Measurements from ENCODE around the gene RAP1GAP.
A peak's percentile ranks its signal among the peaks of the same experiment; 100 is the strongest.

RAP1GAP gene

DNA sequence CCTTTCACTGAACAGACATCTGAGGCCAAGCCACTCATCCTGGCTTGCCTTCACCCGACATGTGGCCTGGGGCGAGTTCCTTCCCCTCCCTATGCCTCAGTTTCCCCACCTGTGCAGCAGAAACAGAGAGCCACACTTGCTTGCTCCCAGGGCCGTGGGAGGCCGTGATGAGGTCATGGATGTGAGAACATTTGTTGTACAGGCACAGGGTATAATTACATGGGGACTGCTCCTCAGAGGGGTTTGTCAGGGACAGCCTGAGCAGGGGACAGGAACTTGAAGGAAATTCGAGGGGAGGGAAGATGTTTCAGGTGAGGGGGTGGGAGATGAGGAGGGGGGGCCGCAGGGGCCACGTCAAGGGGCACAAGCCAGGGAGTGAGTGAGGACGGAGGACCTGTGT is 103.9 kb downstream of the RAP1GAP start:
- H3K4me3 Mint-ChIP-seq, result no peak overlapping the region
- DNase-seq, result no peak
- peaks cover 9% of the 10 kb centered on the region for H3K27me3 Mint-ChIP-seq (ENCODE audit: low read depth, poor library complexity)
- no peaks in the 10 kb centered on the region for H3K9me3 Mint-ChIP-seq
- peaks cover 61% of the 10 kb centered on the region for H3K4me1 Mint-ChIP-seq
- H3K27ac Mint-ChIP-seq, result peak overlapping the region; percentile 80
- H3K36me3 Mint-ChIP-seq (ENCODE audit: low read depth), result no peaks in the 10 kb centered on the region
- TF ChIP-seq, protein P1, sequence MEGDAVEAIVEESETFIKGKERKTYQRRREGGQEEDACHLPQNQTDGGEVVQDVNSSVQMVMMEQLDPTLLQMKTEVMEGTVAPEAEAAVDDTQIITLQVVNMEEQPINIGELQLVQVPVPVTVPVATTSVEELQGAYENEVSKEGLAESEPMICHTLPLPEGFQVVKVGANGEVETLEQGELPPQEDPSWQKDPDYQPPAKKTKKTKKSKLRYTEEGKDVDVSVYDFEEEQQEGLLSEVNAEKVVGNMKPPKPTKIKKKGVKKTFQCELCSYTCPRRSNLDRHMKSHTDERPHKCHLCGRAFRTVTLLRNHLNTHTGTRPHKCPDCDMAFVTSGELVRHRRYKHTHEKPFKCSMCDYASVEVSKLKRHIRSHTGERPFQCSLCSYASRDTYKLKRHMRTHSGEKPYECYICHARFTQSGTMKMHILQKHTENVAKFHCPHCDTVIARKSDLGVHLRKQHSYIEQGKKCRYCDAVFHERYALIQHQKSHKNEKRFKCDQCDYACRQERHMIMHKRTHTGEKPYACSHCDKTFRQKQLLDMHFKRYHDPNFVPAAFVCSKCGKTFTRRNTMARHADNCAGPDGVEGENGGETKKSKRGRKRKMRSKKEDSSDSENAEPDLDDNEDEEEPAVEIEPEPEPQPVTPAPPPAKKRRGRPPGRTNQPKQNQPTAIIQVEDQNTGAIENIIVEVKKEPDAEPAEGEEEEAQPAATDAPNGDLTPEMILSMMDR (IDR thresholded peaks at IDR 0.05), result no peak

DNA sequence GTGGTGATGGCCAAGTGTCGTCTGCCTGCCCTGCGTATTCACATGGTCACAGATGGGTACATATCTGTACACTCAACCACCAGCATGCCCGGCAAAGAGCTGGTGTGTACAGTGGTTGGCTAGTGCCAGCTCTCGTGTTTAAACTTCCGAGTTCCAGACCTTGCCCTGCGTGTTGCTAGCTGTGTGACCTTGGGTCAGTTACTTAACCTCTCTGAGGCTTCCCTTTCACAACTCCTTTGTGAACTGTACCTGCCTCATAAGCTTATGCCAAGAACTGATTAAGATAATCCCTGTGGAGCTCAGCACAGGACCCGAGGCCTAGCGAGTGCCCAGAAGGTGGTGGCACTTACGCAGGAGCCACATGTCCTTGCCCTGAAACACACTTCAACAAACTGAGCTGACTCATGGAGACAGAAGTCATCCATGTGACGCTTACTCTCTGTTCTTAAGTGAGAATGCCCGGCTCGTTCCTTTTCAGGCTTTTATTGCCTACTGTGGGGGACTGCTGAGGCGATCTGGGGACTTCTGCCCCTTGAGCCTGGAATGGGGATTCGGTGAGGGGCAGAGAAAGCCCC is 104.5 kb downstream of the RAP1GAP start:
- no peaks in the 10 kb centered on the region for H3K9me3 Mint-ChIP-seq
- H3K27ac Mint-ChIP-seq, result no peak overlapping the region
- no peak overlapping the region for H3K4me3 Mint-ChIP-seq
- no peak for DNase-seq
- no peaks in the 10 kb centered on the region for H3K36me3 Mint-ChIP-seq (ENCODE audit: low read depth)
- H3K27me3 Mint-ChIP-seq (ENCODE audit: low read depth, poor library complexity), result peaks cover 9% of the 10 kb centered on the region
- TF ChIP-seq, protein P1 (IDR thresholded peaks at IDR 0.05), result no peak
- peaks cover 61% of the 10 kb centered on the region for H3K4me1 Mint-ChIP-seq

DNA sequence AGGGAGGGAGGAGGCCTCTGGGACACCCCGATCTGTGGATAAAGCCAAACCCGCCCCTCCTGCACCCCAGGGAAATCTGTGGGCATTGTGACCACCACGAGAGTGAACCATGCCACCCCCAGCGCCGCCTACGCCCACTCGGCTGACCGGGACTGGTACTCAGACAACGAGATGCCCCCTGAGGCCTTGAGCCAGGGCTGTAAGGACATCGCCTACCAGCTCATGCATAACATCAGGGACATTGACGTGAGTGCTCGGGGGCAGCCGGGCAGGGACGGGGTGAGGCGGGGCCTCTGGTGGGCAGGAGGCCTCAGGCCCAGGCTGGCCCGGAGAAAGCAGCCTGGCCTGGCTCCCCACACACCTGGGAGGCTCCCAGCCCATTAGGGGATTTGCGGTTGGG is 105.2 kb downstream of the RAP1GAP start:
- H3K36me3 Mint-ChIP-seq (ENCODE audit: low read depth), result no peaks in the 10 kb centered on the region
- no peaks in the 10 kb centered on the region for H3K9me3 Mint-ChIP-seq
- peaks cover 9% of the 10 kb centered on the region for H3K27me3 Mint-ChIP-seq (ENCODE audit: low read depth, poor library complexity)
- H3K27ac Mint-ChIP-seq, result no peak overlapping the region
- H3K4me3 Mint-ChIP-seq, result no peak overlapping the region
- DNase-seq, result no peak
- TF ChIP-seq, protein P1 (IDR thresholded peaks at IDR 0.05), result no peak
- peaks cover 61% of the 10 kb centered on the region for H3K4me1 Mint-ChIP-seq

DNA sequence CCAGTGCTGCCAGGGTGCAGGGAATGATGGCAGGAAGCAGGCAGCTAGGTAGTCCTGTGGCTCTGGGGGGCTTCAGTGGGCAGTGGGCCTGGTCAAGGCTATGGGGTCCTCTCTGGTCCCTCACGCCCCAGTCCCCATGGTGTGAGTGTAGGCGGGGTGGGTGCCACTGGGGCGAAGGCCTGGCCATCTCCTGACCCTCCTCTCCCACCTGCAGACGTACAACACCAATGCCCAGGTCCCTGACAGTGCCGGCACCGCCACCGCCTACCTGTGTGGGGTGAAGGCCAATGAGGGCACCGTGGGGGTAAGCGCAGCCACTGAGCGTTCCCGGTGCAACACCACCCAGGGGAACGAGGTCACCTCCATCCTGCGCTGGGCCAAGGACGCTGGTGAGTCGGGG is 106.3 kb downstream of the RAP1GAP start:
- H3K4me1 Mint-ChIP-seq, result peaks cover 56% of the 10 kb centered on the region
- H3K27me3 Mint-ChIP-seq (ENCODE audit: low read depth, poor library complexity), result peaks cover 9% of the 10 kb centered on the region
- no peak overlapping the region for H3K27ac Mint-ChIP-seq
- no peak for DNase-seq
- no peaks in the 10 kb centered on the region for H3K36me3 Mint-ChIP-seq (ENCODE audit: low read depth)
- H3K4me3 Mint-ChIP-seq, result no peak overlapping the region
- H3K9me3 Mint-ChIP-seq, result no peaks in the 10 kb centered on the region
- TF ChIP-seq, protein P1 (IDR thresholded peaks at IDR 0.05), result no peak

DNA sequence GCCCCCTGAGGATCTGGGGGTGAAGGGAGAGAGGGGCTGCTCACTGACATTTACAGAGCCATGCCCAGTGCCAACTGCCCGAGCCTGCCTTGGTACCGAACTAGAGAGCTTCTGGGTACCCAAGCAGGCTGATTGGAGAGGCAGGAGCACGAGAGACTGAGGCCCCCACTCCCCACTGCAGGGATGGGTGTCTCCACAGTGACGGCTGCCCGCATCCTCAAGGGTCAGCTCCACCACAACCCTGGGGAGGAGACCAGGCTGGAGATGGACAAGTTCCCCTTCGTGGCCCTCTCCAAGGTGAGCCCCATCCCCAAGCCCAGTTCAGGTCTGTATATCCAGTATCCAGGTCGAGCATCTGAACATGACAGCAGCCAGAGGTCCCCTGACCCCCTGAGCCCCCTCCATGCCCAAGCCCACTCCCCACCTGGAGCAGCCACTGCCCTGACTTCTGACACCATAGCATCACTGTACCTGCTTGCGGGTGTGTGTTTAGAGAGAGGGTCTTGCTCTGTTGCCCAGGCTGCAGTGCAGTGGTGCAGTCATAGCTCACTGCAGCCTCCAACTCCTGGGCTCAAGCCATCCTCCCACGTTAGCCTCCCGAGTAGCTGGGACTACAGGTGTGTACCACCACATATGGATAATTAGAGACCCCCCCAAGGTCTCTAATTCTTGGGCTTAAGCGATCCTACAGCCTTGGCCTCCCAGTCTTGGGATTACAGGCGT is 108.1 kb downstream of the RAP1GAP start:
- peaks cover 42% of the 10 kb centered on the region for H3K4me1 Mint-ChIP-seq
- peaks cover 5% of the 10 kb centered on the region for H3K27me3 Mint-ChIP-seq (ENCODE audit: low read depth, poor library complexity)
- TF ChIP-seq, protein P1 (IDR thresholded peaks at IDR 0.05), result no peak
- no peak overlapping the region for H3K27ac Mint-ChIP-seq
- H3K36me3 Mint-ChIP-seq (ENCODE audit: low read depth), result peaks cover 4% of the 10 kb centered on the region
- no peak for DNase-seq
- no peak overlapping the region for H3K4me3 Mint-ChIP-seq
- no peaks in the 10 kb centered on the region for H3K9me3 Mint-ChIP-seq

All from nephron progenitor cell (in vitro differentiated cells).